ENCODE measurements around the gene HSPG2.
"Not testable (repeated sequence)": the region's sequence is repeated elsewhere in the genome, so short reads cannot be mapped to it uniquely, and the experiment has no call there.

Gene HSPG2

DNA sequence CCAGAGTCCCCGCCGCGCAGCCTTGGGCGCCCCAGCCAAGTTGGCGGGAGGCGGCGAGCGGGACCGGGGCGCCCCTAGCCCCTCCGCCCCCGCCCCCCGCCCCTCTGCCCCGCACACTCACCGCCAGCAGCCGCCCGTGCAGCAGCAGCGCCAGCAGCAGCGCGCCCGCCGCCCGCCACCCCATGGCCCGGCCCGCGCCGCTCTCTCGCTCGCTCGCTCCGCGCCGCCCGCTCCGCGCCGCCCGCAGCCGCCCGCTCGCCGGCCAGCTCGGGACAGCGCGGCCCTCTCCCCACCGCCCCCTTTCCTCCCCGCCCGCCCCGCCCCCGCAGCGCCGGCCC is at the start of gene HSPG2:
HSPG2 (minus strand) TSS at position 277 of the 338 bp plus-strand sequence; CDS start at position 184, 93 bp downstream.
- in situ Hi-C loops (cut with MboI; ENCODE audit: low sequenced_read_pairs): no loop called here

DNA sequence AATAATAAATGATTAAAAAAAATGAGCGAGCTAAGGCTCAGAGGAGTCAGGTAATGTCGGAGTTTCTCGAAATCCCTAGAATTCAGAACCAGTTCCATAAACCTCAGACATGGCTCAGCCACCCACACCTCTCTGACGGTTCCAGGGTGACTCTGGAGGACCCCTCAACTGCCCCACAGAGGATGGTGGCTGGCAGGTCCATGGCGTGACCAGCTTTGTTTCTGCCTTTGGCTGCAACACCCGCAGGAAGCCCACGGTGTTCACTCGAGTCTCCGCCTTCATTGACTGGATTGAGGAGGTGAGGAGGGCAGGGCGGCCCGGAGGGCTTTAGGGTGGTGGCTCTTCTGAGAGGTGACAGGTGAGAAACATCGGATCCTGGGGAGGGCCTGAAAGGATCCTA is 49.3 kb upstream of the HSPG2 start:
- in situ Hi-C loops (cut with MboI; ENCODE audit: low sequenced_read_pairs): not testable (repeated sequence)

DNA sequence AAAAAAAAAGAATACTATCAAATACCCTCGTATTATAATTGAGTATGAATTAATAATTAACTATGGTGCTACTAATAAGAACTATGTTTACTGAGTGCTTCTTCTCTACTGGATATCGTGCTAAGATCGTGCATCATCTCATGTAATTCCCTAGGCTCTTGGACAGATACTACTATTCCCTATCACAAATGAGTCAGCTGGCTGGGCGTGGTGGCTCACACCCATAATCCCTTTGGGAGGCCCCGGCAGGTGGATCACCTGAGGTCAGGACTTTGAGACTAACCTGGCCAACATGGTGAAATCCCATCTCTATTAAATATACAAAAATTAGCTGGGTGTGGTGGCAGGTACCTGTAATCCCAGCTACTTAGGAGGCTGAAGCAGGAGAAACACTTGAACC is 48.8 kb upstream of the HSPG2 start:
- in situ Hi-C loops (cut with MboI; ENCODE audit: low sequenced_read_pairs): not testable (repeated sequence)

DNA sequence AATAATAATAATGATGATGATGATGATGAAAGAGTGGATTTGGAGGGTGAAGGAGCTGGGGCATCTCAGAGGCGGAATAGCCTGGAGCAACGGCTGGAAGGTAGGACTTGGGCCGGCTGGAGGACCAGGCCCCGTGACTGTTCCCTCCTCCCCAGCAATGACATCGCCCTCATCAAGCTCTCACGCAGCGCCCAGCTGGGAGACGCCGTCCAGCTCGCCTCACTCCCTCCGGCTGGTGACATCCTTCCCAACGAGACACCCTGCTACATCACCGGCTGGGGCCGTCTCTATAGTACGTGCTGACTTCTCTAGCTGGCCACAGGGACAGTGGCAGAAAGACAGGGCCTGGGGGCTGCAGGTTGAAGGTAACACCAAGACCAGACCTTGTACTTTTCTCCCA is 46.4 kb upstream of the HSPG2 start:
- in situ Hi-C loops (cut with MboI; ENCODE audit: low sequenced_read_pairs): not testable (repeated sequence)

DNA sequence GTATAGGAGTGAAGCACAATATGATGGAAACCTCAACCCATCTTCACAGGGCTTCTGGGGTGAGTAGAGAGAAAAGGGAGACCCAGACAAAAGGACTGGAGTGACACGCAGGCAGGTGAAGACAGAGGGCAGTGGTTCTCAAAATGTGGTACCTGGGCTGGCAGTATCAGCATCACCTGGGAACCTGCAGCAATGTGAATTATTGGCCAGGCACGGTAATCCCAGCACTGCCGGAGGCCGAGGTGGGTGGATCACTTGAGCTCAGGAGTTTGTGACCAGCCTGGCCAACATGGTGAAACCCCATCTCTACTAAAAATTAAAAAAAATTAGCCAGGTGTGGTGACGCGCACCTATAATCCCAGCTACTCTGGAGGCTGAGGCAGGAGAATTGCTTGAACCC is 45.0 kb upstream of the HSPG2 start:
- in situ Hi-C loops (cut with MboI; ENCODE audit: low sequenced_read_pairs): not testable (repeated sequence)

DNA sequence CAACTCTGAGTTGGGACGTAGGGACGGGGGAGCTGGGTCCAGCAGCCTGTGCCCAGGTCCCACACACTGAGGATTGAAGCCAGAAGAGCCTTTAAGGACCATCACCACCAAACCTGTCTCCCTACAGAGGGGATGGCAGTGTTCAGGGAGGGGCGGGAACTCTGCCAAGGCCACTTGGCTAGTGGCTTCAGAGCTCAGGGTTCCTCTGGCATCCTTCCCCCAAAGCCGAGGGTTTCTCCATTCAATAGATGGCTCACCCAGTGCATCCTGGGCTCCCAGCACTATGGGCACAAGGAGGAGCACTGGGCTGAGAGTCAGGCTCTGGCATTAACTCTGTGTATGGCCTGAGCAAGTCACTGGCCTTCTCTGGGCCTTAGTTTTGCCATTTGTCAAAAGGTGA is 44.1 kb upstream of the HSPG2 start:
- in situ Hi-C loops (cut with MboI; ENCODE audit: low sequenced_read_pairs): not testable (repeated sequence)

DNA sequence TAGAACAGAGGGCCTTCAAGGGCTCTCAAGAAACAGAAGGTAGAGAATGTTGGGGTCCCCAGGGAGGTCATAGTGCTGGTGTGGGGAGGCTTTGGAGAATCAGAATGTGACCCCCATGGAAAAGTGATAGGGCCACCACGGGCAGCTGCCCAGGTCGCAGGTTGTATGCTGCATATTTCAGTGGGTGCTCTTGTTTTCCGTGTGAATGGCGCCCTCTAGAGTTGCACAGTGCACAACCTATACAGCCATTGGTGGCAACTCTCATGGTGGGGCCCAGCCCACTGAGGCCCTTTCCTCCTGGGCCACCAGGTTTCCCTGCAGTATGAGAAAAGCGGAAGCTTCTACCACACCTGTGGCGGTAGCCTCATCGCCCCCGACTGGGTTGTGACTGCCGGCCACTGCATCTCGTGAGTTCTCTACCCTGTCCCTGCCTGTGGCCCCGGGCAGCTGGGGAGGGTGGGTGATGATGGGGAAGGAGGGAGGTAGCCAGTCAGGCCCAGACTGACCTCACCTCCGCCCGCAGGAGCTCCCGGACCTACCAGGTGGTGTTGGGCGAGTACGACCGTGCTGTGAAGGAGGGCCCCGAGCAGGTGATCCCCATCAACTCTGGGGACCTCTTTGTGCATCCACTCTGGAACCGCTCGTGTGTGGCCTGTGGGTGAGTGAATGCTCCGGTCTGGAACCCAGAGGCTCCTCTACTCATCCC is 43.6 kb upstream of the HSPG2 start:
- in situ Hi-C loops (cut with MboI; ENCODE audit: low sequenced_read_pairs): not testable (repeated sequence)

DNA sequence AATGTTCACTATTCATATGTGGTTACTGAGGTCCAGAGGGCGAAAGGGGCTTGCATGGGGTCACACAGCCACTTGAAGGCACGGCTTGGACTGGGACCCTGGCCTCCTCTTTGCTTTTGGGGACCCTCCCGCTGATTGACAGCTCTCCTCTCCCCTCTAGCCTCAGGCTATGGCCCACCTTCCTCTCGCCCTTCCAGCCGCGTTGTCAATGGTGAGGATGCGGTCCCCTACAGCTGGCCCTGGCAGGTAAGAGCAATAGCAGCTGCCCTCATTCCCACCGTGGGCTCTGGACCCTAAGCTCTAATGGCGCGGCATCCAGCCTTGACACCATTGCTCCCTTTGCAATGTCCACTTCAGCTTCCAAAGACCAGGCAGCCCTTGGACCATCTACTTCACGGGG is 41.1 kb upstream of the HSPG2 start:
- in situ Hi-C loops (cut with MboI; ENCODE audit: low sequenced_read_pairs): not testable (repeated sequence)

DNA sequence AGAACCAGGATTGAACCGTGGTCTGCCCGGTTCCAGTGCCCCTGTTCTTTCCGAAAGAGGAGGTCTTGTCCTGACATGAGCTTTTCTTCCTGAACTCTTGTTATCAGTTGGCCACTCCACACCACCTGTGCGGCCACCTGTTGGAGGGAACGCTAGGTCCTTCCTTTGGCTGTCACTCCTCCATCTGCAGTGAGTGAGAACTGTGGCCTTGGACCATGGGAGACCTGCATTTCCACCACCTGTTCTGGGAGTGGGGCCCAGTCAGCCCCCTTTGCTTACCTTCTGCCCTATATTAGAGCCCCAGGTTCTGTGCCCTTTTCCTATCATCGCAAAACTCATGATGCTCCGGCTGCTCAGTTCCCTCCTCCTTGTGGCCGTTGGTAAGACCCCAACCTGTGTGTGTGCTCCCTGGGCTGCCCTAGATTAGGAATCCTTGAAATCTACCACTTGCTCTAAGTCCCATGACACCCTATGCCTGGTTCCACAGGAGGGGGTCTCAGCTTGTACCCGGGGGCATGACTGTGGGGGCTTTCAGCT is 39.7 kb upstream of the HSPG2 start, which contains the start of gene CELA3B:
CELA3B (plus strand) TSS at position 320 of the 537 bp plus-strand sequence; CDS start at position 338, 18 bp downstream.
- in situ Hi-C loops (cut with MboI; ENCODE audit: low sequenced_read_pairs): not testable (repeated sequence)

DNA sequence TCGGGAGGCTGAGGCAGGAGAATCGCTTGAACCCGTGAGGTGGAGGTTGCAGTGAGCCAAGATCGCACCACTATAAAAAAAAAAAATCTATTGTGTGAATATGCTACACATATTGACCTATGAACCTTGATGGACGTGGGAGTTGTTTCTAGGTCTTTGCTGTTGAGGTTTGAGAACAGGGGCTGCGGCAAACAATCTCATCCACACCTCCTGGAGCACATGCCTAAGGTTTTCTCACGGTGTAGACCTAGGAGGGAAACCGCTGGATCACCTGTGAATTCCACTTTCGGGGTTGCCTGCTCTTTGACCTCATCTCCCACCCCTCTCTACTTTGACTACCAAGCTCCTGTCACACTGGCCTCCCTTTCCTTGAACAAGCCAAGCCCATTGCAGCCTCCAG is 38.2 kb upstream of the HSPG2 start:
- in situ Hi-C loops (cut with MboI; ENCODE audit: low sequenced_read_pairs): not testable (repeated sequence)

DNA sequence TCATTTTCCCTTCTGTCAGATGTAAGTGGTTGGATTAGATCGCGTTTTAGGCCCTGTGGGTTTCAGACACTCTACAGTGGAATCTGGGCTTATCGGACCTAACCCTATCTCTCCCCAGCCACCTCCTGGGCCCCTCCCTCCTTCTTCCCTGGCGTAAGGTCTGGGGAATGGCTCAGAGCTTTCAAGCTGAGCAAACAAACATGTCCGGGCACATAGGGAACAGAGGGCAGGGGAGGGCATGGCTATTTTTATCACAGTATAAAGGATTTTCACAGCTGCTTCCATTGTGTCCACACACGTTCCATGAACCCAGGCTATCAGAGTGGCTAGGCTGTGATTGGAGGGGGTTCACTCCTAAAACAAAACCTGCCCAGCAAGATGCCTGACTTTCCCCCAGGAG is 37.6 kb upstream of the HSPG2 start:
- in situ Hi-C loops (cut with MboI; ENCODE audit: low sequenced_read_pairs): loop anchor here (25.0 kb wide), 2 partner anchors 312 to 737 kb away; partner anchors contain the start of gene RAP1GAP

DNA sequence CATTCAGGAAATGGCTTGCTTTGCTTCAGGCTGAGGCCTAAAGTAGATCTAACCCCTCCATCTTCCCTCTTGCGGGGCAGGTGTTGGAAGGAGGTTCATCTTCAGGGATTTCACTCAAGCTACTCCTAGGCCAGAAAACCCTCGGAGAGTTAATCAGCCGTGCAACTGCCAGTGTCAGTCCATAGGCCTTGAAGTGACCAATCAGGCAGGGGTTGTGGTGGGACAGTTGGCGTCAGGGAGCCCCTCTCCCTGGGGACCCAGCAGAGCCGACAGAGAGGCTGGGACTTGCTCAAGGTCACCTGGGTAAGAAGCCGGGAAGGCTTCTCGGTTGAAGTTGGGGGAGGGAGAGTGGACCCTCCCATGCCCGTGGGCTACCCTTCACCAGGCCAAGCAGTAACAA is 36.8 kb upstream of the HSPG2 start:
- in situ Hi-C loops (cut with MboI; ENCODE audit: low sequenced_read_pairs): loop anchor here (25.0 kb wide), 2 partner anchors 312 to 737 kb away; partner anchors contain the start of gene RAP1GAP

DNA sequence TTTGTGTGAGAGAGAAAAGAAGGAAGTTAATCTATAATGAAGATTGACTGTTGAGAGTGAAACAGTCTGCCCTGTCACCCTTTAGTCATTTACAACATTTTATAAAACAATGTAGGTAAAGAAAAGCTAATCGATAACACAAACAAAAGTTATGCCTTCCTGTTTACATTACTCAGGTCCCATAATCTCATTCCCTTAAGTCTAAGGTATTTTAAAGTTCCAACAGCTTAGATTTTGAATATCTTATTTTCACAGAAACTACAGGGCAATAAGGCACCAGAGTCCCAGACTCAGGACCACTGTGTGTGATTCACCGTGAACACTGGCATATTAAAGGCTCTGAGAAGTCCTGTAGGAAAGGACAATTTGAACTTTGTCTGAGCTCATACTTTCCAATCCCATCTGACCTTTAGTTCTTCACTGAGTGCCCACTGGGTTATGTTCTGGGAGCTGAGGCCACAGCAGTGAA is 35.9 kb upstream of the HSPG2 start:
- in situ Hi-C loops (cut with MboI; ENCODE audit: low sequenced_read_pairs): loop anchor here (25.0 kb wide), 2 partner anchors 311 to 736 kb away; partner anchors contain the start of gene RAP1GAP

DNA sequence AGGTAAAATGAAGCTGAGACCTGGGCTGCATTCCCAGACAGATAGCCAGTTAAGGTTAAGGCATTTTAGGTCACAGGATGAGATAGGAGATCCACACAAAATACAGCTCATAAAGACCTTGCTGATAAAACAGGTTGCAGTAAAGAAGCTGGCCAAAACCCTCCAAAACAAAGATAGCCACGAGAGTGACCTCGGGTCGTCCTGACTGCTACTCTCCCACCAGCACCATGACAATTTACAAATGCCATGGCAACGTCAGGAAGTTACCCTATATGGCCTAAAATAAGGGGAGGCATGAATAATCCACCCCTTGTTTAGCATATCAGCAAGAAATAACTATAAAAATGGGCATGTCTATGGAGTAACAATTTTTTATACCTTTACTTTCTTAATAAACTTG is 33.4 kb upstream of the HSPG2 start:
- in situ Hi-C loops (cut with MboI; ENCODE audit: low sequenced_read_pairs): loop anchor here (25.0 kb wide), 2 partner anchors 308 to 733 kb away; partner anchors contain the start of gene RAP1GAP

DNA sequence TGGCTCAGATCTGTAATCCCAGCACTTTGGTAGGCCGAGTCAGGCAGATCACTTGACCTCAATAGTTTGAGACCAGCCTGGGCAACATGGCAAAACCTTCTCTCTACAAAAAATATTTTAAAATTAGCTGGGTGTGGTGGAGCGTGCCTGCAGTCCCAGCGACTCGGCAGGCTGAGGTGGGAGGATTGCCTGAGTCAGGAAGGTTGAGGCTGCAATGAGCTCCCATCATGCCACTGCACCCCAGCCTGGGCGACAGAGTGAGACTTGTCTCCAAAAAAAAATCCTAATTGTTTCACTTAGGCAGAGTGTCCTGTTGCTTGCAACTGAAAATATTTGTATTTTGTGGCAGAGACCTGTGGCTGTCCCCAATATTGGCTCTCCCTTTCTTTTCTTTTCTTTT is 32.0 kb upstream of the HSPG2 start:
- in situ Hi-C loops (cut with MboI; ENCODE audit: low sequenced_read_pairs): loop anchor here (25.0 kb wide), 2 partner anchors 307 to 732 kb away; partner anchors contain the start of gene RAP1GAP

DNA sequence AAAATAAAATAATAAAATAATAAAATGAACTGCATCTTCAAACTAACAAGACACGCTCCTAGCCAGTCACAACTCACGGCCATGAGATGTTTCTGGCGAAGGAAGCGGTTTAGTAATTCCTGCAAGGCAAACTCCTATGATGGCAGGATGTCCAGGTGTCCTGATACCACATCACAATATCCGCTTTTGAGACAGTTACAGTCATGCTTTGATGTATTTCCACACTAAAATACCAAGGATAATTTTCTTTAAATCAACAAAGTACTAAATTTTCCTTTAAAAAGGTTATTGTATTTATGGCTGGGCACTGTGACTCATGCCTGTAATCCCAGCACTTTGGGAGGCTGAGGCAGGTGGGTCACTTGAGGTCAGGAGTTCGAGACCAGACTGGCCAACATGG is 30.1 kb upstream of the HSPG2 start:
- in situ Hi-C loops (cut with MboI; ENCODE audit: low sequenced_read_pairs): loop anchor here (25.0 kb wide), 2 partner anchors 305 to 730 kb away; partner anchors contain the start of gene RAP1GAP

DNA sequence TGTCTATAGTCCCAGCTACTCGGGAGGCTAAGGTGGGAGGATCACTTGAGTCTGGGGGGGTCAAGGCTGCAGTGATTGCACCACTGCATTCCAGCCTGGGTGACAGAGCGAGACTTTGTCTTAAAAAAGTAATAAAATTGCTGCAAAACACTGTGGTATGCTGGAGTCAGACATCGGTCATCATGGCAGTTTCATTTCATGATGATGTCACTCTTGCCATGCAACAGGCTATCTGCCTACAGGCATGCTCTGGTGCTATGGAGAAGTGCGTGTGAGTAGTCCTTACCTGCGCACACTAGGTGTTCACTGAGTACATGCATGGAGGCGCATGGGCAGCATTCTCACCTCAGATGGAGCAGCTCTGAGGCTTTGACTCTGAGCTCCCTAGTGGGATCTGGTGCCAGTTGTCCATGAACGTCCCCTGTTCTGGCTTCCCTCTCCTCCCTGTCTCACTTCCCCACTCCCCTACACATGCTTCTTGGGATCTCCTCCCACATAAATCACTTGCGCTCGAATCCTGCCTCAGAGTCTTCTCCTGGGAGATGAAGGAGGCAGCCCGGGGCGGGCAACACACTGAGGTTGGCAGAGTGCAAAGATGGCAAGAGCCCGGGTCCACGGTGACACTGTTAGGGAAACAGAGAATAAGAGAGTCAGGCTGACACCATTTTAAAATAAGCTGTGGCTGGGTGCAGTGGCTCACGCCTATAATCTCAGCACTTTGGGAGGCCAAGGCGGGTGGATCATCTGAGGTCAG is 29.3 kb upstream of the HSPG2 start:
- in situ Hi-C loops (cut with MboI; ENCODE audit: low sequenced_read_pairs): loop anchor here (25.0 kb wide), 2 partner anchors 304 to 729 kb away; partner anchors contain the start of gene RAP1GAP

DNA sequence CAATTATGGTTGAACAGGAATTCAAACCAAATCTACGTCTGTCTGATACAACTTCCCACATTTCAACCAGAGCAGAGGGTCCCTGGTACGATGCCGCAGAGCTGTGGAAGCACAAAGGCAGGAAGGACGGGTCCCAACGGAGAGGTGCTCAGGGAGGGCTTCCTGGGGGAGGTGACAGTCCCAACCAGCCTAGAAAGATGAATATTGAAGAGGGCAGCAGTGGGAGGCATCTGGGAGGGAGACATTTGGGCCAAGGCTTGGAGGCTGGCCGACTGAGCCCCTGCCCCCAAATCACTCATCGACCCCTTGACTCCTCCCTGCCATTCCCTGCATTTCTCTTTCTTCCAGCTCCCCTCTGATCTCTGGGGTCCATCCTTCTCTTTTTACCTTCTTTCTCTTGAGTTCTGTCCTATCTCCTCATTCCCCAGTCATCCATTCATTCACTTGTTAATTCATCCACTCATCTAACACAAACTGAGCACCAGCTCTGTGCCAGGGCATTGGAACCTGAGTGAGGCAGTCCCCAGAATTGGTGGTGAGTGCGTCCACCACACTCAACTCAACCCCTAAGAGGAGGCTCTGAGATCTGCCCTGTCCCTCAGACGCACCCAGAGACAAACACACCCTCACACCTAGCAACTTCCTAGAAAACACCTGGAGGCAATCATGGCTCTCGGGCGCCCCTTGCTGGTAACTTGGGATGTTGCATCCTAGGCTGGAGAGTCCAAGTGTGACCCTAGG is 26.5 kb upstream of the HSPG2 start:
- in situ Hi-C loops (cut with MboI; ENCODE audit: low sequenced_read_pairs): loop anchor here (25.0 kb wide), 2 partner anchors 301 to 726 kb away; partner anchors contain the start of gene RAP1GAP

DNA sequence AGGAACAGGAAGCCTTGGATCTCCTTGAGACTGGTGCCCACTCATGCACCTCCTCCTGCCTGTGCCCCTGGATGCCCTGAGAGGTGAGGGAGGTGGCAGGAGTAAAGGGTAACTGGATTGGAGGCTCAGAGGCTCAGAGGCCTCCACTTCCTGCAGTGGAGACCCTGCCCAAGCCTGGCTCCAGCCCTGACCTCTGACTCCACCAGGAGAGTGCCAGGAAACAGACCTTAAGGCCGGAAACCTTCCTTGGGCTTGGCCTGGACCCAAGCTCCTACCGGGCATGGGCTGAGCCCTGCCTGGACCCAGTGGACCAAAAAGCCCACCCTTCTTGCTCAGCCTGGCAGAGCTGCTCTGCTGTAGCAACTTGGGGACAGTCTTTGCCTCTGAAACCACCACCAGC is 24.7 kb upstream of the HSPG2 start:
- in situ Hi-C loops (cut with MboI; ENCODE audit: low sequenced_read_pairs): loop anchor here (25.0 kb wide), 2 partner anchors 299 to 724 kb away; partner anchors contain the start of gene RAP1GAP

DNA sequence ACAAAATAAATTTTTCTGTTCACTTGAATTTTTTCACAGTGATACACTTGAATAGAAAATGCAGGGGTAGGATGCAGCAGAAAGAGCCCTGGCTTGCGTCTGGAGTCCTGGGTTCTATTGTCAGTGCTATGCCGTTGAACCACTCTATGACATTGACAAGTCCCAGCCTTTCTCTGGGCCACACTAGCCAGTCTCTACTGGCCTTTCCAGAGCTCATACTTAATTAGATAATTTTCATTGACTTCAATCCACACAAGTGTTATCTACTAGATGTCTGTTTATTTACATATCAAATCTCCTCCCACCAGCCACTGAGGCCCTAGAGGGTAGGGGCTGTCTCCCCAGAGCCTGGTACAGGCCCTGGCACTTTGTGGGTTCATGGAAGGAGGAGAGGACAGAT is 24.2 kb upstream of the HSPG2 start:
- in situ Hi-C loops (cut with MboI; ENCODE audit: low sequenced_read_pairs): loop anchor here (25.0 kb wide), 2 partner anchors 299 to 724 kb away; partner anchors contain the start of gene RAP1GAP

All from HL-60/S4 (cell line).